ENCODE data around the gene KIF12. TPM values are rescaled to one million over a fixed set of nuclear protein-coding genes. Genes with fewer than 3 reads are reported as not detected.

Gene KIF12
- total RNA-seq, 4 donors from 2014 or later = 0.53 to 5.3 (median 1.9) TPM

GRCh38 chr9:114051281-114051680 is 47.8 kb downstream of the KIF12 start:
- H3K4me3 ChIP-seq (ENCODE audit: low read depth, poor library complexity, severe bottlenecking) = no peak overlapping the region
- intact Hi-C loops (cut with DNase I; ENCODE audit: low total_unique reads) = no loop called here
- WGBS, 2 donors = 95 to 97% methylated on average over 15 of the region's 15 CpGs
- DNase-seq (ENCODE audit: low spot score in 2 of 2) = no peak
- no peak for TF ChIP-seq POLR2A (IDR thresholded peaks at IDR 0.05)
- TF ChIP-seq CTCF (IDR thresholded peaks at IDR 0.05) = no peak

GRCh38 chr9:114050646-114051045 is 48.4 kb downstream of the KIF12 start:
- no peak for TF ChIP-seq POLR2A (IDR thresholded peaks at IDR 0.05)
- TF ChIP-seq CTCF (IDR thresholded peaks at IDR 0.05) = no peak
- H3K4me3 ChIP-seq (ENCODE audit: low read depth, poor library complexity, severe bottlenecking) = no peak overlapping the region
- 92 to 98% methylated on average over 6 of the region's 6 CpGs for WGBS, 2 donors
- peak in 1 of 2 donors; percentile 40 for DNase-seq (ENCODE audit: low spot score in 2 of 2)
- intact Hi-C loops (cut with DNase I; ENCODE audit: low total_unique reads) = no loop called here

- peak in 1 of 2 donors; percentile 36 for DNase-seq (ENCODE audit: low spot score in 2 of 2)
- intact Hi-C loops (cut with DNase I; ENCODE audit: low total_unique reads) = no loop called here
- WGBS, 2 donors = 87% methylated on average over 11 of the region's 11 CpGs
- no peak overlapping the region for H3K4me3 ChIP-seq (ENCODE audit: low read depth, poor library complexity, severe bottlenecking)
- no peak for TF ChIP-seq POLR2A (IDR thresholded peaks at IDR 0.05)
Observed at GRCh38 chr9:114050226-114050568, 48.9 kb downstream of the KIF12 start.

- 96% methylated on average over 36 to 39 of the region's 40 CpGs for WGBS, 2 donors
- TF ChIP-seq POLR2A (IDR thresholded peaks at IDR 0.05) = no peak
- H3K4me3 ChIP-seq (ENCODE audit: low read depth, poor library complexity, severe bottlenecking) = no peak overlapping the region
- peak in 1 of 2 donors; percentile 48 for DNase-seq (ENCODE audit: low spot score in 2 of 2)
- intact Hi-C loops (cut with DNase I; ENCODE audit: low total_unique reads) = no loop called here
Observed at GRCh38 chr9:114049441-114050225, 49.5 kb downstream of the KIF12 start.

- H3K4me3 ChIP-seq (ENCODE audit: low read depth, poor library complexity, severe bottlenecking) = no peak overlapping the region
- 97 to 98% methylated on average over 38 to 44 of the region's 44 CpGs for WGBS, 2 donors
- TF ChIP-seq CTCF (IDR thresholded peaks at IDR 0.05) (no peak), POLR2A (IDR thresholded peaks at IDR 0.05) (no peak)
- intact Hi-C loops (cut with DNase I; ENCODE audit: low total_unique reads) = no loop called here
- peak in 1 of 2 donors; percentile 75 for DNase-seq (ENCODE audit: low spot score in 2 of 2)
Observed at GRCh38 chr9:114048533-114049415, 50.3 kb downstream of the KIF12 start.

- intact Hi-C loops (cut with DNase I; ENCODE audit: low total_unique reads) = no loop called here
- no peak for TF ChIP-seq CTCF (IDR thresholded peaks at IDR 0.05)
- no peak for TF ChIP-seq POLR2A (IDR thresholded peaks at IDR 0.05)
- no peak overlapping the region for H3K4me3 ChIP-seq (ENCODE audit: low read depth, poor library complexity, severe bottlenecking)
- 87 to 89% methylated on average over 3 of the region's 3 CpGs for WGBS, 2 donors
- DNase-seq (ENCODE audit: low spot score in 2 of 2) = peak in 1 of 2 donors; percentile 42
Observed at GRCh38 chr9:114047717-114048116, 51.4 kb downstream of the KIF12 start.

All from lower leg skin (tissue), 4 donors.